ENCODE measurements around the gene SPG11.

The SPG11 gene

DNA sequence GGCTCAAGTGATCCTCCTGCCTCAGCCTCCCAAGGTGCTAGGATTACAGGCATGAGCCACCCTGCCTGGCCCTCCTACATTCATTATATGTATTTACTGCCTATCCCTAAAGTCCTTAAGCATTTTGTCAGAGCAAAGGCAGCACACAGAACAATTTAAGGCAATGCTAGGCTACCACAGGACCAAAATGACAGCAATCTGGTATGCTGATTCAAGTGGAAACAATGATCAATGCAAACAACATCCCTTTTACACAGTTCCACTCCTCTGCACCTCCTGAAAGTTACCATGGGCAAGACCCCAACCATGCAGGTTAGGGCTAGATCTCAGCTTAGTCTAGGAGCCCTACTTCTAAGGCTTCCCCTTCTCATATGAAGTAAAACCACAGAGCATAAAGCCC, 40.3 kb downstream of the SPG11 start:
- DNase-seq (ENCODE audit: low read depth in 2 of 2), result no peak
- H3K4me3 ChIP-seq (replicated peaks in 1 of 2; ENCODE audit: low read depth in 2 of 2, low read length in 2 of 2), result no peak overlapping the region
- TF ChIP-seq, protein P1, sequence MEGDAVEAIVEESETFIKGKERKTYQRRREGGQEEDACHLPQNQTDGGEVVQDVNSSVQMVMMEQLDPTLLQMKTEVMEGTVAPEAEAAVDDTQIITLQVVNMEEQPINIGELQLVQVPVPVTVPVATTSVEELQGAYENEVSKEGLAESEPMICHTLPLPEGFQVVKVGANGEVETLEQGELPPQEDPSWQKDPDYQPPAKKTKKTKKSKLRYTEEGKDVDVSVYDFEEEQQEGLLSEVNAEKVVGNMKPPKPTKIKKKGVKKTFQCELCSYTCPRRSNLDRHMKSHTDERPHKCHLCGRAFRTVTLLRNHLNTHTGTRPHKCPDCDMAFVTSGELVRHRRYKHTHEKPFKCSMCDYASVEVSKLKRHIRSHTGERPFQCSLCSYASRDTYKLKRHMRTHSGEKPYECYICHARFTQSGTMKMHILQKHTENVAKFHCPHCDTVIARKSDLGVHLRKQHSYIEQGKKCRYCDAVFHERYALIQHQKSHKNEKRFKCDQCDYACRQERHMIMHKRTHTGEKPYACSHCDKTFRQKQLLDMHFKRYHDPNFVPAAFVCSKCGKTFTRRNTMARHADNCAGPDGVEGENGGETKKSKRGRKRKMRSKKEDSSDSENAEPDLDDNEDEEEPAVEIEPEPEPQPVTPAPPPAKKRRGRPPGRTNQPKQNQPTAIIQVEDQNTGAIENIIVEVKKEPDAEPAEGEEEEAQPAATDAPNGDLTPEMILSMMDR (IDR thresholded peaks at IDR 0.05; ENCODE audit: low read depth, low read length), result no peak

DNA sequence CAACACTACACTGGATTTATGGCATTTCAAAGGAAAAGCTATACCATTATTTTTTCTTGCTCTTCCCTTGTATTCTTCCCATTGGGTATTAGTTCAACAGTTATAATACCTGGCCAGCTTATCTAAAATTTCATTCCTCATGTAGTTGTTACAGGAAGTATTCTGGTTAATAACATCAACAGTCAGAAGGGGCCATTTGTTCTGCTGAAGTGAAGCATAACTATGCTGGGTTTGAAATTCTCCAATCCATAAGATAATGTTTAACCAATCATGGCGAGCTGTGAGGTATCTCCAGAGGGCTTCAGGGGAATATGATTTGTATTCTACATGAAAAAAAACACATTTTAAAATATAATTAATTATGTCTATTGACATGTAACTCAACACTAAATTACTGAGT, 43.4 kb downstream of the SPG11 start:
- TF ChIP-seq, protein P1 (IDR thresholded peaks at IDR 0.05; ENCODE audit: low read depth, low read length), result no peak
- no peak overlapping the region for H3K4me3 ChIP-seq (replicated peaks in 1 of 2; ENCODE audit: low read depth in 2 of 2, low read length in 2 of 2)
- no peak for DNase-seq (ENCODE audit: low read depth in 2 of 2)

DNA sequence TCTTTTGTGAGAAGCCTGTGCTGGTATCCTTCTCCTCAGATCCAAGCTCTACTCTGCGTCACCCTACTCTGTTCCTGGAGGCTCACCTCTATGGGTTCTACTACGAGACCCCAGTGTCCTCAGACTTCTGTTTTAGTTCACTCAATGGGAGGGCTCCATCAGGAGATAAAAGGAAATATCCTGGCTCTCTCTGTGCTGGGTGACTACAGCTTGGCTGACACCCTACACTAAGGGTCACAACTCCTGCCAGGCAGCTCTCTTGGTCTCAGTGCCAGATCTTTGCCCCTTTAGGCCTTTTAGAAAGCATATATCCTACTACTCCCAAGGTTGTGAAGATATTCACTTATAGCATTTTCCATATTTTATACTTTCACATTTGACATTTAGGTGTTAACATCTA, 46.5 kb downstream of the SPG11 start:
- no peak overlapping the region for H3K4me3 ChIP-seq (replicated peaks in 1 of 2; ENCODE audit: low read depth in 2 of 2, low read length in 2 of 2)
- no peak for DNase-seq (ENCODE audit: low read depth in 2 of 2)
- TF ChIP-seq, protein P1 (IDR thresholded peaks at IDR 0.05; ENCODE audit: low read depth, low read length), result no peak

DNA sequence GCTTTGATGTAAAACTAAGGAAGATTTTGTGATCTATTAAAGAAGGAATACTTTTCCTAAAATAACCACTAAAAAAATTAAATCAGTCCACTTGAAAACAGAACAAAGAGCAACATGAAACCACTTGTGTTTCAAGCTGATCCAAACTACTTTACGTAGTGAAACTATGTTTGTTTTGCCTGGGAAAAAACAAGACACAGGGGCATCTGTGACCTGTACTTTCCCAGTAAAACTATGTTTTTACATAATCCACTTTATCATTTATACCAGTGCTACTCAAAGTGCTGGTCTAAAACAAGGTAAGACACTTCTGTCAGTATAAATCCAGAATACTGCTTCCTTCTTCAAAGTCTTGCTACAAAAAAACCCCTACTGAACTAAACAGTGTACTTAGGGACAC, 56.7 kb downstream of the SPG11 start:
- DNase-seq (ENCODE audit: low read depth in 2 of 2), result no peak
- H3K4me3 ChIP-seq (replicated peaks in 1 of 2; ENCODE audit: low read depth in 2 of 2, low read length in 2 of 2), result no peak overlapping the region
- TF ChIP-seq, protein P1 (IDR thresholded peaks at IDR 0.05; ENCODE audit: low read depth, low read length), result no peak

DNA sequence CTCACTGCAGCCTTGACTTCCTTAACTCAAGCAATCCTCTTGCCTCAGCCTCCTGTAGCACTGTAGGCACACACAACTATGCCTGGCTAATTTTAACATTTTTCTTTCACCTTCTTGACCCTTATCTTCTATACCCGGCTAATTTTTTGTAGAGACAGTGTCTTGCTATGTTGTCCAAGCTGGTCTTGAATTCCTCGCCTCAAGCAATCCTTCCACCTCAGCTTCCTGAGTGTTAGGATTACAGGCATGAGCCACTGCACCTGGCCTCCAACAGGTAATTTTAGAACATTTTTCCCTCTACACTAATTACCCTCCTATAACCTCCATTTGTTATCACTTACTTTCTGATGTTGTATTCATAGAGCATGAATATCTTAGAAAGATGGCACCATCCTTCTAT, 60.3 kb downstream of the SPG11 start:
- TF ChIP-seq, protein P1 (IDR thresholded peaks at IDR 0.05; ENCODE audit: low read depth, low read length), result no peak
- no peak overlapping the region for H3K4me3 ChIP-seq (replicated peaks in 1 of 2; ENCODE audit: low read depth in 2 of 2, low read length in 2 of 2)
- no peak for DNase-seq (ENCODE audit: low read depth in 2 of 2)

DNA sequence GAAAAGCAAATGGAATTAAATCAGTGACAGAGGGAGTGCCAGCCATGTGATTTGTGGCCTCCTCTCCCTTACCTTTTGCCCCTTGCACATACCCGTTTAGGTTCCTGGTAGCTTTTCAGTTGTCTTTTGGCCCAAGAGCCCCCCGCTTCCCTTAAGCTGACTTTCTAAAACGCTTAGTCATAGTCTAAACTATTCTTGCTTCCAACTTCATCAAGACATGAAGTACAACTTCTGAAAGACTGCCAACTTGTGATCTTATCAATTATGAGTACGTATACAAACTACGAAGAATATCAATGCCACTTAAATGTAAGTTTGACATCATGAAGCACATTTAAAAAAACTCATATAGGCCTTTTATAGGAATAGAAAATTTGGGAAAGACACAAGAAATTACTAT, 64.6 kb downstream of the SPG11 start:
- DNase-seq (ENCODE audit: low read depth in 2 of 2), result peak; percentile 70 to 89
- TF ChIP-seq, protein P1 (IDR thresholded peaks at IDR 0.05; ENCODE audit: low read depth, low read length), result no peak
- H3K4me3 ChIP-seq (replicated peaks in 1 of 2; ENCODE audit: low read depth in 2 of 2, low read length in 2 of 2), result no peak overlapping the region

DNA sequence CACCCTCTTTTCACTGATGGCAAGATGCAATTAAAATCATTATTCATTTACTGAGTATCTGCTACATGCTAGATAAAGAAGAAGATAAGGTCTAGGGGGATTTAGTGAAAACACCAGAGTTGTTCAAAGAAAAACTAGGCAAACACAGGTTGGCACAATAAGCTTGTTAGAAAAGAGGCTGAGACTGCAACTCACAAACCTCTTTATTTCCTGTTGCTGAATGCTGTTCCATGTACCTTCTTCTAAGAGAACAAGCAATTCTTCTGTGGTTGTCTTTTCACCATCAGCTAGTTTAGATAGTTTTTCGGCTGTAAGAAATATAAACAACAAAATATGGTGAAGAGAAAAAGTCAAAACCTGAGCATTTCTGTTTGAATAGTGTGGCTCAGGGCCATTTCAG, 65.4 kb downstream of the SPG11 start:
- H3K4me3 ChIP-seq (replicated peaks in 1 of 2; ENCODE audit: low read depth in 2 of 2, low read length in 2 of 2), result no peak overlapping the region
- DNase-seq (ENCODE audit: low read depth in 2 of 2), result no peak
- TF ChIP-seq, protein P1 (IDR thresholded peaks at IDR 0.05; ENCODE audit: low read depth, low read length), result no peak
